ENCODE data around the gene C18orf63. TPM values are rescaled to one million over a fixed set of nuclear protein-coding genes. Genes with fewer than 3 reads are reported as not detected.

The C18orf63 gene
- total RNA-seq, 4 donors from 2014 or later = not detected

DNA sequence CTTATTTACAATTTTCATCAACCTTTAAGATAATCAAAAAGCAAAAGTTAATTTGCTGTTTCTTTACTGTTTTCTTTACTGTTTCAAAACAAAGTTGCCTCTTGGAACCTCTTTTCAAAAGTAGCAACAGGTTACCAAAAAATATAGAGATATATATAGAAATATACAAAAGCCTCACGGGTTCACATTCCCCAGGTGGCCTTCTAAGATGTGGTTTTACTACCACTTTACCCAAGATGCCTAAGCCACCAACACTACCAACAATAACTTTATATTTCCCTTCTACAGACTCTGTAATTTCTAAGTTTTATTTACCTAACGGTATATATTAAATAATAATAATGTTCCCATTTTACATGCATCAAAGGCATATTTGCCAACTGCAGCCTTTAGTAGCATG lies 28.8 kb upstream of the C18orf63 start:
- in situ Hi-C loops (cut with MboI; ENCODE audit: low pct_ligation_motif_present in 1 of 4, low pct_unique_long_range_greater_than_20kb in 1 of 4, low sequenced_read_pairs in 3 of 4) (no loop called here), intact Hi-C loops (cut with DNase I; ENCODE audit: low total_unique reads) (no loop called here)
- TF ChIP-seq POLR2AphosphoS5 (IDR thresholded peaks at IDR 0.05) (no peak), EP300 (IDR thresholded peaks at IDR 0.05; ENCODE audit: low read depth) (no peak)
- DNase-seq = no peak
- WGBS, 2 donors (ENCODE audit: low coverage in 1 of 2) = 86 to 94% methylated on average over 2 of the region's 2 CpGs
- H3K27ac ChIP-seq = peak overlapping the region in 2 of 4 donors; percentile 4 to 91
- no peaks in the 10 kb centered on the region for H3K27me3 ChIP-seq
- no peak overlapping the region for H3K4me3 ChIP-seq
- H3K9me3 ChIP-seq = no peaks in the 10 kb centered on the region
- peaks cover 17 to 60% (median 50%) of the 10 kb centered on the region in 4 donors for H3K4me1 ChIP-seq
- no peaks in the 10 kb centered on the region for H3K36me3 ChIP-seq

DNA sequence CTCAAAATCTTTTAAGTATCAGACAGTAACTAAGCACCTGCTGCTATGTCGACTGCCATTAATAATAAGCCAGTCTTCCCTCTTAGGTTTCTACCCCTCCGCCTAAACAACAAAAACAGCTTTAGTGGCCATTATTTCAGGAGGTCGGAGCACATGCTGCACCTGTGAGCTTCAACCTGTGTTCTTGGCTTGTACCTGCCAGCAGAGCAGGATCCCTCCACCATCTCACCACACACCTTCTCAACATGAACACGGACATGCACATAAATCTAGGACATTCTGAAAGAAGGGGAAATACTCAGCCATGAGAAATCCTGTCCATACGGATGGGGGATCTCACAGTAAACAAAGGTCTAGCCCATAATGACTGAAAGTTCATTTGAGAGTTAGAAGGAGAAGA lies 27.6 kb upstream of the C18orf63 start:
- H3K9me3 ChIP-seq = no peaks in the 10 kb centered on the region
- 87 to 92% methylated on average over 5 of the region's 5 CpGs for WGBS, 2 donors (ENCODE audit: low coverage in 1 of 2)
- in situ Hi-C loops (cut with MboI; ENCODE audit: low pct_ligation_motif_present in 1 of 4, low pct_unique_long_range_greater_than_20kb in 1 of 4, low sequenced_read_pairs in 3 of 4) (no loop called here), intact Hi-C loops (cut with DNase I; ENCODE audit: low total_unique reads) (no loop called here)
- peaks cover 5 to 54% (median 39%) of the 10 kb centered on the region in 4 donors for H3K4me1 ChIP-seq
- H3K27me3 ChIP-seq = no peaks in the 10 kb centered on the region
- no peak overlapping the region for H3K4me3 ChIP-seq
- no peak for DNase-seq
- TF ChIP-seq, protein P1, sequence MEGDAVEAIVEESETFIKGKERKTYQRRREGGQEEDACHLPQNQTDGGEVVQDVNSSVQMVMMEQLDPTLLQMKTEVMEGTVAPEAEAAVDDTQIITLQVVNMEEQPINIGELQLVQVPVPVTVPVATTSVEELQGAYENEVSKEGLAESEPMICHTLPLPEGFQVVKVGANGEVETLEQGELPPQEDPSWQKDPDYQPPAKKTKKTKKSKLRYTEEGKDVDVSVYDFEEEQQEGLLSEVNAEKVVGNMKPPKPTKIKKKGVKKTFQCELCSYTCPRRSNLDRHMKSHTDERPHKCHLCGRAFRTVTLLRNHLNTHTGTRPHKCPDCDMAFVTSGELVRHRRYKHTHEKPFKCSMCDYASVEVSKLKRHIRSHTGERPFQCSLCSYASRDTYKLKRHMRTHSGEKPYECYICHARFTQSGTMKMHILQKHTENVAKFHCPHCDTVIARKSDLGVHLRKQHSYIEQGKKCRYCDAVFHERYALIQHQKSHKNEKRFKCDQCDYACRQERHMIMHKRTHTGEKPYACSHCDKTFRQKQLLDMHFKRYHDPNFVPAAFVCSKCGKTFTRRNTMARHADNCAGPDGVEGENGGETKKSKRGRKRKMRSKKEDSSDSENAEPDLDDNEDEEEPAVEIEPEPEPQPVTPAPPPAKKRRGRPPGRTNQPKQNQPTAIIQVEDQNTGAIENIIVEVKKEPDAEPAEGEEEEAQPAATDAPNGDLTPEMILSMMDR (IDR thresholded peaks at IDR 0.05) = no peak
- TF ChIP-seq POLR2AphosphoS5 (IDR thresholded peaks at IDR 0.05) (no peak), POLR2A (IDR thresholded peaks at IDR 0.05) (no peak), EP300 (IDR thresholded peaks at IDR 0.05; ENCODE audit: low read depth) (no peak)
- H3K27ac ChIP-seq = peak overlapping the region; percentile 54 to 91 (median 82)
- H3K36me3 ChIP-seq = no peaks in the 10 kb centered on the region

DNA sequence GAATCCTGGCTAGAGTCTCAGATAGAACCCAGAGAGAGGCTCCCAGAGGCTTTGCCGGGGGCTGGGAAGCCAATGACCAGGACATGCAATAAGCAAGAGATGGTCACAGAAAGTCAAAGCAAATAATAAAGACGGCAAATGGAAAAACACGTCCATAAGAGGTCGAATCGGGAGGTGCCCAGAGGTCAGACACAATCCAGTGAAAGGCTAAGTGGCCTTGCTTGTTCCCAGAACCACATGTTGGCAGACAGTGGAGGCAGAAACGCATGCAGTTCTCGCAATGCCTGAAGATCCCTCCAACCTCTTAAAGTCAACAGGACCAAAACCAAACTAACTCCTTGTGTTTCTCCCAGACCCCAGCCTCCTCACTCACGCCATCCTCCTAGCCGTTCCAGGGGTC lies 26.9 kb upstream of the C18orf63 start:
- in situ Hi-C loops (cut with MboI; ENCODE audit: low pct_ligation_motif_present in 1 of 4, low pct_unique_long_range_greater_than_20kb in 1 of 4, low sequenced_read_pairs in 3 of 4) = no loop called here
- intact Hi-C loops (cut with DNase I; ENCODE audit: low total_unique reads) = no loop called here

DNA sequence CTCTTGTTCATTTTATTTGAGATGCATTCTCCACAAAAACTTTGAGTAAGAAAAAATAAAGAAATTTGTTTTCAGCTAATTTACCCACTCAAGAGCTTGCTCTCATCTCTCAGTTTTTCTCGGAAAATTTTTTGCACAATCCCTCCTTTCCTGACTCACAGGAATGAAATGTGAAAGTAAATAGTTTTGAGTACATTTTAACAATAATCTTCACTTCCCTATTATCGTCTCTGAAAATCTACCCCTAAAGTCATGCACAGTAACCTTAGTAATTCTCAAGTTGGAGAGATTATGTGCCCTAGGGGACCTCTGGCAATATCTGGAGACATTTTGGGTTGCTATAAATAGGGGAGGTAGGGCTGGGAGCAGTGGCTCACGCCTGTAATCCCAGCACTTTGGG lies 26.5 kb upstream of the C18orf63 start:
- H3K27ac ChIP-seq = peak overlapping the region; percentile 54 to 91 (median 82)
- WGBS, 2 donors (ENCODE audit: low coverage in 1 of 2) = 37 to 59% methylated on average over 2 to 3 of the region's 3 CpGs
- no peaks in the 10 kb centered on the region for H3K9me3 ChIP-seq
- in situ Hi-C loops (cut with MboI; ENCODE audit: low pct_ligation_motif_present in 1 of 4, low pct_unique_long_range_greater_than_20kb in 1 of 4, low sequenced_read_pairs in 3 of 4) (no loop called here), intact Hi-C loops (cut with DNase I; ENCODE audit: low total_unique reads) (no loop called here)
- no peak for DNase-seq
- H3K27me3 ChIP-seq = no peaks in the 10 kb centered on the region
- H3K36me3 ChIP-seq = no peaks in the 10 kb centered on the region
- TF ChIP-seq POLR2AphosphoS5 (IDR thresholded peaks at IDR 0.05) (no peak), EP300 (IDR thresholded peaks at IDR 0.05; ENCODE audit: low read depth) (no peak), POLR2A (IDR thresholded peaks at IDR 0.05) (no peak)
- TF ChIP-seq, protein P1 (IDR thresholded peaks at IDR 0.05) = no peak
- H3K4me3 ChIP-seq = peak overlapping the region in 1 of 4 donors; percentile 7
- H3K4me1 ChIP-seq = peaks cover 0 to 45% (median 30%) of the 10 kb centered on the region in 4 donors

More for the DNA sequence above, 26.9 kb upstream of the C18orf63 start:
- TF ChIP-seq, protein P1 (IDR thresholded peaks at IDR 0.05) = no peak
- no peak for TF ChIP-seq POLR2AphosphoS5 (IDR thresholded peaks at IDR 0.05)
- no peak for TF ChIP-seq POLR2A (IDR thresholded peaks at IDR 0.05)
- no peak for TF ChIP-seq EP300 (IDR thresholded peaks at IDR 0.05; ENCODE audit: low read depth)
- H3K9me3 ChIP-seq = no peaks in the 10 kb centered on the region
- DNase-seq = no peak
- peaks cover 0 to 48% (median 32%) of the 10 kb centered on the region in 4 donors for H3K4me1 ChIP-seq
- 79 to 94% methylated on average over 2 to 9 of the region's 9 CpGs for whole genome bisulfite sequencing, 2 donors (ENCODE audit: low coverage in 1 of 2)
- peak overlapping the region; percentile 54 to 91 (median 82) for H3K27ac ChIP-seq
- no peaks in the 10 kb centered on the region for H3K36me3 ChIP-seq
- no peaks in the 10 kb centered on the region for H3K27me3 ChIP-seq
- peak overlapping the region in 1 of 4 donors; percentile 7 for H3K4me3 ChIP-seq

DNA sequence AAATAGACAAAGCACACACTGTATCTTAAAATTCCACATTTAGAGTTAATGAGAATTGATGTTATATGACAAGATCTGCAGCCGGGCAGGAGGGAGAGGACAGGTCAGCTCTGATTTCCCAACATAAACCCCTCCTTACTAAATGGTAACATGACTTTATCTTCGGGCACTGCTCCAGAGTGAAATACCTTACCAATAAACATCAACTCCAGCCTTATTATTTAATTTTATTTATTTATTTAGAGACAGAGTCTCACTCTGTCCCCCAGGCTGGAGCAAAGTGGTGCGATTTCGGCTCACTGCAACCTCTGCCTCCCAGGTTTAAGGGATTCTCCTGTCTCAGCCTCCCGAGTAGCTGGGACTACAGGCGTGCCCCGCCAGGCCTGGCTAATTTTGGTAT lies 25.6 kb upstream of the C18orf63 start:
- intact Hi-C loops (cut with DNase I; ENCODE audit: low total_unique reads) = loop anchor here (5.0 kb wide), 1 partner anchor 607 kb away; no protein-coding TSS in a partner anchor
- Histone ChIP-seq H3K27ac (peak overlapping the region; percentile 81 to 91 (median 86)), H3K27me3 (no peaks in the 10 kb centered on the region), H3K4me1 (peaks cover 0 to 36% (median 22%) of the 10 kb centered on the region in 4 donors), H3K4me3 (peak overlapping the region in 1 of 4 donors; percentile 61), H3K9me3 (no peaks in the 10 kb centered on the region), H3K36me3 (no peaks in the 10 kb centered on the region)
- WGBS, 2 donors (ENCODE audit: low coverage in 1 of 2) = 89 to 90% methylated on average over 4 to 7 of the region's 7 CpGs
- no peak for DNase-seq
- TF ChIP-seq POLR2A (IDR thresholded peaks at IDR 0.05) (no peak), POLR2AphosphoS5 (IDR thresholded peaks at IDR 0.05) (no peak), EP300 (IDR thresholded peaks at IDR 0.05; ENCODE audit: low read depth) (no peak)
- TF ChIP-seq, protein P1 (IDR thresholded peaks at IDR 0.05) = no peak
- in situ Hi-C loops (cut with MboI; ENCODE audit: low pct_ligation_motif_present in 1 of 4, low pct_unique_long_range_greater_than_20kb in 1 of 4, low sequenced_read_pairs in 3 of 4) = no loop called here

Data from transverse colon (tissue), 4 donors.